Ascending aorta (tissue), 2 donors: ENCODE data around the gene CWC27. TPM values are rescaled to one million over a fixed set of nuclear protein-coding genes. Genes with fewer than 3 reads are reported as not detected.

Experiments
- DNase-seq, 2 donors: peaks; one replicate each; pipeline ENCODE4 v3.0.0-alpha.2; 2019; ENCODE audit warnings: low spot score in 2 of 2
- H3K27ac ChIP-seq, 2 donors: fragments of 200-600 bp; sonication (generic); one replicate each; pipeline ENCODE4 v1.5.1; 2016 to 2017; ENCODE audit warnings: mild to moderate bottlenecking in 1 of 2
- H3K27me3 ChIP-seq: fragments of 200-600 bp; sonication (generic); one replicate; pipeline ENCODE4 v1.5.1; 2017
- H3K36me3 ChIP-seq, 2 donors: fragments of 200-600 bp; sonication (generic); one replicate each; pipeline ENCODE4 v1.5.1; 2016
- H3K4me1 ChIP-seq, 2 donors: fragments of 200-600 bp; sonication (generic); one replicate each; pipeline ENCODE4 v1.5.1; 2016 to 2017; ENCODE audit warnings: mild to moderate bottlenecking in 1 of 2
- H3K4me3 ChIP-seq, 2 donors: fragments of 200-600 bp; sonication (generic); one replicate each; pipeline ENCODE4 v1.5.1; 2016 to 2017; ENCODE audit warnings: mild to moderate bottlenecking in 1 of 2
- H3K9me3 ChIP-seq, 2 donors: fragments of 200-600 bp; sonication (generic); one replicate each; pipeline ENCODE4 v1.5.1; 2016
- CTCF ChIP-seq, 3 experiments: fragments of 200-600 bp in 2 of 3; fragments of 450-650 bp in 1 of 3; sonication (generic) in 2 of 3; IDR thresholded peaks; one replicate each; pipeline ENCODE4 v1.5.1; 2016 to 2019; ENCODE audit warnings: antibody characterized with exemption in 3 of 3, mild to moderate bottlenecking in 1 of 3, moderate library complexity in 1 of 3
- intact Hi-C: fragments of 100-400 bp; cut with DNase I; formaldehyde crosslinking; loops from one replicate; pipeline ENCODE4 v1.15.1; 2023
- total RNA-seq: library from RNA; depleted of rRNA; stranded (reverse); fragments of >200 nt; gene quantifications from one replicate; pipeline ENCODE4 v1.1.0, GENCODE V29; 2016

The CWC27 gene
- total RNA-seq, 1 donor from 2014 or later, result 1.7 TPM

- H3K36me3 ChIP-seq, result peaks cover 3 to 4% of the 10 kb centered on the region in 2 donors
- peak in 1 of 2 donors; percentile 77 for DNase-seq
- H3K27me3 ChIP-seq, result no peaks in the 10 kb centered on the region
- intact Hi-C loops, result loop anchor here (1.0 kb wide), 1 partner anchor 149 kb away; no protein-coding TSS in a partner anchor
- H3K27ac ChIP-seq, result no peak overlapping the region
- H3K9me3 ChIP-seq, result no peaks in the 10 kb centered on the region
- H3K4me3 ChIP-seq, result no peak overlapping the region
- peak; percentile 59 to 83 (median 70) for TF ChIP-seq CTCF (IDR thresholded peaks at IDR 0.05)
- no peaks in the 10 kb centered on the region for H3K4me1 ChIP-seq
Observed at GRCh38 chr5:64784451-64785025, 15.8 kb downstream of the CWC27 start.

GRCh38 chr5:64786372-64786771, 17.6 kb downstream of the CWC27 start:
- DNase-seq, result no peak
- Histone ChIP-seq H3K27ac (no peak overlapping the region), H3K27me3 (no peaks in the 10 kb centered on the region), H3K4me1 (no peaks in the 10 kb centered on the region), H3K36me3 (peaks cover 3 to 4% of the 10 kb centered on the region in 2 donors), H3K9me3 (no peaks in the 10 kb centered on the region), H3K4me3 (no peak overlapping the region)
- intact Hi-C loops, result no loop called here
- no peak for TF ChIP-seq CTCF (IDR thresholded peaks at IDR 0.05)

- Histone ChIP-seq H3K9me3 (no peaks in the 10 kb centered on the region), H3K36me3 (peaks cover 3 to 4% of the 10 kb centered on the region in 2 donors), H3K27me3 (no peaks in the 10 kb centered on the region), H3K4me3 (no peak overlapping the region), H3K4me1 (no peaks in the 10 kb centered on the region), H3K27ac (no peak overlapping the region)
- intact Hi-C loops, result no loop called here
- no peak for TF ChIP-seq CTCF (IDR thresholded peaks at IDR 0.05)
- DNase-seq, result no peak
Observed at GRCh38 chr5:64788156-64788555, 19.4 kb downstream of the CWC27 start.

GRCh38 chr5:64789457-64789856, 20.7 kb downstream of the CWC27 start:
- DNase-seq, result no peak
- H3K27ac ChIP-seq, result no peak overlapping the region
- no peak for TF ChIP-seq CTCF (IDR thresholded peaks at IDR 0.05)
- no peak overlapping the region for H3K4me3 ChIP-seq
- H3K4me1 ChIP-seq, result no peaks in the 10 kb centered on the region
- H3K27me3 ChIP-seq, result no peaks in the 10 kb centered on the region
- intact Hi-C loops, result no loop called here
- H3K9me3 ChIP-seq, result no peaks in the 10 kb centered on the region
- peaks cover 3 to 4% of the 10 kb centered on the region in 2 donors for H3K36me3 ChIP-seq

- intact Hi-C loops, result no loop called here
- Histone ChIP-seq H3K36me3 (peaks cover 3 to 4% of the 10 kb centered on the region in 2 donors), H3K4me1 (no peaks in the 10 kb centered on the region), H3K4me3 (no peak overlapping the region), H3K9me3 (no peaks in the 10 kb centered on the region), H3K27me3 (no peaks in the 10 kb centered on the region), H3K27ac (no peak overlapping the region)
- TF ChIP-seq CTCF (IDR thresholded peaks at IDR 0.05), result no peak
- DNase-seq, result no peak
Observed at GRCh38 chr5:64790210-64790609, 21.5 kb downstream of the CWC27 start.

GRCh38 chr5:64792469-64792868, 23.7 kb downstream of the CWC27 start:
- no peak for TF ChIP-seq CTCF (IDR thresholded peaks at IDR 0.05)
- no peaks in the 10 kb centered on the region for H3K9me3 ChIP-seq
- H3K27me3 ChIP-seq, result no peaks in the 10 kb centered on the region
- intact Hi-C loops, result no loop called here
- H3K4me3 ChIP-seq, result no peak overlapping the region
- H3K27ac ChIP-seq, result no peak overlapping the region
- no peaks in the 10 kb centered on the region for H3K4me1 ChIP-seq
- no peak for DNase-seq
- peaks cover under 1 to 3% of the 10 kb centered on the region in 2 donors for H3K36me3 ChIP-seq
